GM19463 (cell line): ENCODE results near the gene AP2A1.

Experiments
- ATAC-seq: cut with Tn5 transposase; IDR thresholded peaks from one replicate; pipeline ENCODE4 v1.9.1; 2021; ENCODE audit warnings: mild to moderate bottlenecking, moderate library complexity; ENCODE audit not compliant: unreplicated experiment

Gene AP2A1

DNA sequence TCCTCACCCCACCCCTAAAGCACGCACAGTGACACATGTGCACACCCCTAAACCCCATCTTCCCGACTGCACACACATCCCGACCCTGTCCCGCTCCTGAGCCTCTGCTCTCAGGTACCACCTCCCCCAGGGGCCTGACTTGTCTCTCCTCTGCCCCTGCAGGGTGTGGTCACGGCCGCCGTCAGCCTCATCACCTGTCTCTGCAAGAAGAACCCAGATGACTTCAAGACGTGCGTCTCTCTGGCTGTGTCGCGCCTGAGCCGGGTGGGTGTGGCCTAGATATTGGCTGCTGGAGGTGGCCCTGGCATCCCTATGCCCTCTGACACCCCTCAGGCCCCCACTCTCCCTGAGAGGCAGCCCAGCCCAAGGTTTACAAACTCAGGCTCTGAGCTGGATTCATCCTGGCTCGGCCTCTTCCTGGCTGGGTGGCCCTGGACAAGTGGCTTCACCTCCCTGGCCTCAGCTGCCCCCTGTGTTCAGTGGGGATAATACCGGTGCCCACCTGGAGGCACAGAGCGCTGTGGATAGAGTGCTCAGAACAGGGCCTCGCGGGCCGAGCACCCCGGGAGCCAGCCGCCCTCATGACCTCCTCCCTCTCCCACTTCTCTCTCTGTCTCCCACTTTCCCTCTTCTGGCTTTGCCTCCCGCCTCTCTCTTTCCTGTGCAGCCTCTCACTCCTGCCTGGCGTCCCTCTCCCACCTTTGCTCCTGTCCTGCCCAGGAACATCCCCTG lies 26.2 kb downstream of the AP2A1 start:
- ATAC-seq = no peak

DNA sequence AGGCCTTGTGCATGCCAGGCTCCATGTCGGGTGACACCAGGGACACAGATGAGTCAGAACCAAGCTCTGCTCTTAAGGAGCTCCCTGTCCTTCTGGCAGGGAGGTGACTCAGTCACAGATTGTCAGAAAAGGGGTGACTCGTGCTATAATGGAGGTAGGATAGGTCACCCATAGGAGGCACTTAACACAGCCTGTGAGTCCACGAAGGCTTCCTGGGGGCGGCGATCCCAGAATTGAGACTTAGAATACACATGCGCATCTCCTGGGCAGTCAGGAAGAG lies 26.7 kb downstream of the AP2A1 start:
- ATAC-seq = no peak

DNA sequence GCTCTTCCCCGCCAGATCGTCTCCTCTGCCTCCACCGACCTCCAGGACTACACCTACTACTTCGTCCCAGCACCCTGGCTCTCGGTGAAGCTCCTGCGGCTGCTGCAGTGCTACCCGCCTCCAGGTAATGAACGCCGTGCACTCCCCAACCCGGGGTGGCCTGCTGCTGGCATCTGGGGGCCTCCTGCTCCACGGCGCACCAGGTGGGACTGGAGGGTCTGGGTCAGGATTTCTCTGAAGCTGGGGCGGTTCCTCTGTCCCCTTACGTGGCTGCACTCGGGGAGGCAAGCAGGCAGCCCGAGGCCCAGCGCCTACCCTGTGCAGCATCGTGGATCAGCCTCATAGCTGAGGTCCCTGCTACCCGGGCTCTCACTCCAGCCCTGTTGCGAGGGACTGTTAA lies 28.8 kb downstream of the AP2A1 start:
- ATAC-seq = no peak

DNA sequence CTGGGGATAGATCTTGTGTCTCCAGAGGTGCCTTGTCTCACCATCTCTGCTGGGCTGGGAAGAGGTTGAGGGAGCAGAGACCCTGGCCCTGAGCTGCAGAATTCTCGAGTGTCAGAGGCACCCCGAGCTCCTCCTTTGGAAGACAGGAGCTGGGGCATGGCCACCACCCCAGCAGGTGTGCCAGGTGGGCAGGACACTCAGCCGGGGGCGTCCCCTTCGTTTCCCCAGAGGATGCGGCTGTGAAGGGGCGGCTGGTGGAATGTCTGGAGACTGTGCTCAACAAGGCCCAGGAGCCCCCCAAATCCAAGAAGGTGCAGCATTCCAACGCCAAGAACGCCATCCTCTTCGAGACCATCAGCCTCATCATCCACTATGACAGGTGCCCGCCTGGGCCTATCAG lies 31.8 kb downstream of the AP2A1 start:
- ATAC-seq = no peak

DNA sequence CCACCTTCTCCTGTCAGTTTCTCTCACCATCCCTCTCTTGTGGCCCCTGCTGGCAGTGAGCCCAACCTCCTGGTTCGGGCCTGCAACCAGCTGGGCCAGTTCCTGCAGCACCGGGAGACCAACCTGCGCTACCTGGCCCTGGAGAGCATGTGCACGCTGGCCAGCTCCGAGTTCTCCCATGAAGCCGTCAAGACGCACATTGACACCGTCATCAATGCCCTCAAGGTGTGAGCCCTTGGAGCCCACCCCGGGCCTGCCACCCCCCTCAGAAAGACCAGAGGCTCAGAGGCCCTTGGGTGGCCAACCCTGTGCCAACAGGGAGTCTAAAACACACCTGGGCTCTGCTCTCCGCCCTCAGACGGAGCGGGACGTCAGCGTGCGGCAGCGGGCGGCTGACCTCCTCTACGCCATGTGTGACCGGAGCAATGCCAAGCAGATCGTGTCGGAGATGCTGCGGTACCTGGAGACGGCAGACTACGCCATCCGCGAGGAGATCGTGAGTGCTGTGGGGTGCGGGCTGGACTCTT lies 32.5 kb downstream of the AP2A1 start:
- ATAC-seq = no peak

DNA sequence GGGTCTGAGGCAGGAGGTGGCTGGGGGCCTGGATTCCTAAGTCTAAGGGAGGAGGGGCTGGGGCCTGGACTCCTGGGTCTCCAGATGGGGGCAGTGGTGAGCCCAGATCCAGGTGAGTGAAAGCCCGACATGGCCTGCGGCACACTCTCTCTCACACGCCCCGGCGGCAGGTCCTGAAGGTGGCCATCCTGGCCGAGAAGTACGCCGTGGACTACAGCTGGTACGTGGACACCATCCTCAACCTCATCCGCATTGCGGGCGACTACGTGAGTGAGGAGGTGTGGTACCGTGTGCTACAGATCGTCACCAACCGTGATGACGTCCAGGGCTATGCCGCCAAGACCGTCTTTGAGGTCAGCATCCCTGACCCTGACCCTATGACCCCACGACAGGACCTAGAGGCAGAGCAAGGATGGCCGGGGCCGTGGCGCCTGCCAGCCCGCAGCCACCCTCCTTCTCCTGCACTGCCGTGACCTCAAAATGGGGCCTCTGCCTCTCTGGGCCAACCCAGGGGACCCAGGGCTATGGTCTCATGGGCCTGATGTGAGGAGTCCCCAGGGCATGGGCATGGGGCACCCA lies 33.1 kb downstream of the AP2A1 start:
- no peak for ATAC-seq

DNA sequence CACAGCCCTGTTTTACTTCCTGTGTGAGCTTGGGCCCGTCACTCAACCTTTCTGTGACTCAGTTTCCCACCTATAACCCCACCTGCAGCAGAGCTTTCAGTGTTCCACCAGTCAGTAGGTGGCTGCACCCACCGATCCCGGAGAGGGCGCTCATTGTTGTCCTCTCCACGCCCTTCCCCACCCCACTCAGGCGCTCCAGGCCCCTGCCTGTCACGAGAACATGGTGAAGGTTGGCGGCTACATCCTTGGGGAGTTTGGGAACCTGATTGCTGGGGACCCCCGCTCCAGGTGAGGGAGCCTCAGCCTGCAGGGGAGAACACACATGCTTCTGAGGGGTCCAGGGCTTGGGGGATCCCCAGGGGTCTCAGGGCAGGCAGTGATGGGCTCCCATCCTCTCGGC lies 34.0 kb downstream of the AP2A1 start:
- ATAC-seq = no peak

DNA sequence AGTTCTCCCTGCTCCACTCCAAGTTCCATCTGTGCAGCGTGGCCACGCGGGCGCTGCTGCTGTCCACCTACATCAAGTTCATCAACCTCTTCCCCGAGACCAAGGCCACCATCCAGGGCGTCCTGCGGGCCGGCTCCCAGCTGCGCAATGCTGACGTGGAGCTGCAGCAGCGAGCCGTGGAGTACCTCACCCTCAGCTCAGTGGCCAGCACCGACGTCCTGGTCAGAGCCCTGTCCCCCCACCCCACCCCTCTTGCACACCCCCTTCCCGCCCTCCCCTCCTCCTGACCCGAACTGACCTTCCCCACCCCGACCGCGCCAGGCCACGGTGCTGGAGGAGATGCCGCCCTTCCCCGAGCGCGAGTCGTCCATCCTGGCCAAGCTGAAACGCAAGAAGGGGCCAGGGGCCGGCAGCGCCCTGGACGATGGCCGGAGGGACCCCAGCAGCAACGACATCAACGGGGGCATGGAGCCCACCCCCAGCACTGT lies 34.6 kb downstream of the AP2A1 start:
- no peak for ATAC-seq

DNA sequence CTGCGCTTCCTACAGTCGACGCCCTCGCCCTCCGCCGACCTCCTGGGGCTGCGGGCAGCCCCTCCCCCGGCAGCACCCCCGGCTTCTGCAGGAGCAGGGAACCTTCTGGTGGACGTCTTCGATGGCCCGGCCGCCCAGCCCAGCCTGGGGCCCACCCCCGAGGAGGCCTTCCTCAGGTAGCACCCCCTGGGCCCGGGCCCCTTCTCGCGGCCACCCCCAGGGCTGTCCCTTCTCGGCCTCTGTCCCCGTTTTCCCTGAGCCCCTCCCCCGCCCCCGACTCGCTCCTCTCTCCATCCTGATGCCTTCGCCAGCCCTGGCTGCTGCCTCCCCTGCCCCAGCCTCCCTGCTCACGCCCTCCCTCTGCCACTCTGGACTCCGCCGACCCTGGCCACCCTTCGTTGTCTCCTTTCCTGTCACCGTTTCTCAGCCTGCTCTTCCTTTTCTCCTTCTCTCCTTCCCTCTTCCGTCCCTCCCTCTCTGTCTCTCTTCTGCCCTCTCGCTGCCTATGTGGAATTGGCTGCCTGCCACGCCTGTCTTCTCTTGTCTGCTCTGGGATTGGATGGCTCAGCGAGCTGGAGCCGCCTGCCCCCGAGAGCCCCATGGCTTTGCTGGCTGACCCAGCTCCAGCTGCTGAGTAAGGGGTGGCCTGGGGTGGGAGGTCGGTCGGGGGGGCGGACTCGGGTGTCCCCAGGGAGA lies 35.3 kb downstream of the AP2A1 start:
- ATAC-seq = no peak

DNA sequence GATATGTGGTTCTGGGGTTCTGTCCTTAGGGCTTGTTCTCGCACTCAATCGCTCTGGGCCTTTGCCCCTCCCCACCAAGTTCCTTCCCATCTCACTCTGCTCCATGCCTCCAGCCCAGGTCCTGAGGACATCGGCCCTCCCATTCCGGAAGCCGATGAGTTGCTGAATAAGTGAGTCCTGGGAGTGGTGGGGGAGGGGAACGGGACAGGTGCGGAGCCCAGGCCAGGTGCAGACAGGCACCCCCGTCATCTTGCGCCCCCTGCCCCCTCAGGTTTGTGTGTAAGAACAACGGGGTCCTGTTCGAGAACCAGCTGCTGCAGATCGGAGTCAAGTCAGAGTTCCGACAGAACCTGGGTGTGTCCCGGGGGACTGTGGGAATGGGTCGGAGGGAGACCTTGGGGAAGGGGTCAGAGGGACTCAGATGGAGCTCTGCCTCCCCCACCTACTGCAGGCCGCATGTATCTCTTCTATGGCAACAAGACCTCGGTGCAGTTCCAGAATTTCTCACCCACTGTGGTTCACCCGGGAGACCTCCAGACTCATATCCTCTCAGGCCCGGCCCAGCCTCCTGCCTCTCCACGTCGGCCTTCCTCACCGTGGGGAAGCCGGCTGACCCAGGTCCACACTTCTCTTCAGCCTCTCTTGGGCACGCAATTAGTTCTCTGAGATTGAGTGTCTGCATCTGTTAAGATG lies 36.2 kb downstream of the AP2A1 start:
- ATAC-seq = no peak

DNA sequence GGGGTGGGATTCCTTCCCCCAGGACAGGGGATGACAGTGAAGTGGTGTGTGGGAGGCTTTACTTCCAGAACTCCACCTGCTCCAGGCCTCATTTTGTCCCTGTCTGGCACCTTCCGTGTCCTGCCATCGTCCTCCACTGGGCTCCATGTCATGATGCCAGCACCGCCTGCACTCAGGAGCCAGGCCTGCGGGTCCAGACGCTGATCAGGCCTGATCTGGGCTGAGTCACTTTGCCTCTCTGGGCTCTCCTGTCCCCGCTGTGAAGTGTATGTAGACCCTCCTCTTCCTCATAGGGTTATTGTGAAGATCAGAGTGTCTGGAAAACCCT lies 36.7 kb downstream of the AP2A1 start:
- ATAC-seq = no peak

DNA sequence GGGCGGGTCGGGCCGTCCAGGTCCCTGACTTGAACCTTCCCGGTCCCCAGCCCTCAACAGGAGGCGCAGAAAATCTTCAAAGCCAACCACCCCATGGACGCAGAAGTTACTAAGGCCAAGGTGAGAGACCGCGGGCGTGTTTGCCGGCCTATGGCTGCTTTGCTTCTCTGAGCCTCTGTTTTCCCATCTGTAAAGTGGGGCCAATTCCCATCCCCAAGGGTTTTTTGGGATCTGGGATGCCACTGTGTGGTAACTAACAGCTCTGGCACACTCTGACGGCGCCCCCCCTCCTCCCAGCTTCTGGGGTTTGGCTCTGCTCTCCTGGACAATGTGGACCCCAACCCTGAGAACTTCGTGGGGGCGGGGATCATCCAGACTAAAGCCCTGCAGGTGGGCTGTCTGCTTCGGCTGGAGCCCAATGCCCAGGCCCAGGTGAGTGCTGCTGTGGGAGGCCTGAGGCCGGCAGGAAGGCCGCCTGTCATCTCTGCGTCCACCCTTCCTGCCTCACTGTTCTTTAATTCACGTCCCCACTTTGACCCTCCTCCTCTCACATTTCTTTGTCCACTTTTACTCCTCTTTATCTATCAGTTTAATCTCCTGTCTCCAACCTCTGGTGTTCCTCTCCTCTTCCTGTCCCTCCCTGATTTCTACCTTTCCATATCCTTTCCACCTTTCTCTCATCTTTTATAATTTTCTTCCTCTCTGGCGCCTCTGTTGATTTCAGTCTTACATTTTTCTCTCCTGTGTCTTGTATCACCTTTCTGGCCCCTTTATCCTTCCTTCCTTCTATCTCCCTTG lies 39.2 kb downstream of the AP2A1 start:
- no peak for ATAC-seq

DNA sequence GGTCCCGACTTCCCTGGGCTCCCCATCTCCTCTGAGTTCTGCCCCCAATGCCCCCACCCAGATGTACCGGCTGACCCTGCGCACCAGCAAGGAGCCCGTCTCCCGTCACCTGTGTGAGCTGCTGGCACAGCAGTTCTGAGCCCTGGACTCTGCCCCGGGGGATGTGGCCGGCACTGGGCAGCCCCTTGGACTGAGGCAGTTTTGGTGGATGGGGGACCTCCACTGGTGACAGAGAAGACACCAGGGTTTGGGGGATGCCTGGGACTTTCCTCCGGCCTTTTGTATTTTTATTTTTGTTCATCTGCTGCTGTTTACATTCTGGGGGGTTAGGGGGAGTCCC lies 39.8 kb downstream of the AP2A1 start:
- no peak for ATAC-seq

DNA sequence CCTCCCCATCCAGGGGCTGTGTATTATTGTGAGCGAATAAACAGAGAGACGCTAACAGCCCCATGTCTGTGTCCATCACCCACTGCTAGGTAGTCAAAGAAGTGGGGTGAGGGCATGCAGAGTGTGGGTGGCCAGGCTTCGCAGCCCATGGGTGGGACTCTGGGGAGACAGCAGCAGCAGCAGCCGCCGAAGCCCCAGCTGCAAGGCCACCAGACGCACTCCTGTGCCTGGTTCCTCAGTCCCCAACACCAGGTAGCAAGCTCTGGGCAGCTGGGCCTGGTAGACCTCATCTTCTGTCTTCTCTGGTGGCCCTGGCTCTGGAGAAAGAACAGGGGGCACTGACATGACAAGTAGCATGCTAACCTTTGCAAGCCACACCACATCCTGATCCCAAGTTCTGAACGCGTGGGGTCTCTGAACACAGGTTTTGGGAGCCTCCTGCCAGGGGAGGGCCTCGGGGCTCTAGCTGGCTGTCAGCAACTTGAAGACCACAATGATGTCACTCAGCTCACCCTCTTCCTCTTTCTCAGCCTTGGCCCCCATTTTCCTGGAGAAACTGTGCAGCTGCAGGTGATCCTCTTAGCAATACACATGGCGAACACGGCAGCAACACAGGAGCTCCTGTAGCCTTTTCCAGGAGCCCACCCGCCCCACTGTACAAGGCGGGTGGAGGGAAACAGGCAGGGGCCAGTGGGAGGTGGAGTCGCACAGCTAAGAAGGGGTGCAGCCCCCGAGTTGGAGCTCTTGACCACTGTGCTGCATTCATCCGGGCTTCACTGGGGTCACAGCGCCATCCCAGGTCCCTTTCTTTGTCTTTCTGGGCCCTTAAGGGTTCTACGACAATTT lies 40.5 kb downstream of the AP2A1 start:
- ATAC-seq = no peak

DNA sequence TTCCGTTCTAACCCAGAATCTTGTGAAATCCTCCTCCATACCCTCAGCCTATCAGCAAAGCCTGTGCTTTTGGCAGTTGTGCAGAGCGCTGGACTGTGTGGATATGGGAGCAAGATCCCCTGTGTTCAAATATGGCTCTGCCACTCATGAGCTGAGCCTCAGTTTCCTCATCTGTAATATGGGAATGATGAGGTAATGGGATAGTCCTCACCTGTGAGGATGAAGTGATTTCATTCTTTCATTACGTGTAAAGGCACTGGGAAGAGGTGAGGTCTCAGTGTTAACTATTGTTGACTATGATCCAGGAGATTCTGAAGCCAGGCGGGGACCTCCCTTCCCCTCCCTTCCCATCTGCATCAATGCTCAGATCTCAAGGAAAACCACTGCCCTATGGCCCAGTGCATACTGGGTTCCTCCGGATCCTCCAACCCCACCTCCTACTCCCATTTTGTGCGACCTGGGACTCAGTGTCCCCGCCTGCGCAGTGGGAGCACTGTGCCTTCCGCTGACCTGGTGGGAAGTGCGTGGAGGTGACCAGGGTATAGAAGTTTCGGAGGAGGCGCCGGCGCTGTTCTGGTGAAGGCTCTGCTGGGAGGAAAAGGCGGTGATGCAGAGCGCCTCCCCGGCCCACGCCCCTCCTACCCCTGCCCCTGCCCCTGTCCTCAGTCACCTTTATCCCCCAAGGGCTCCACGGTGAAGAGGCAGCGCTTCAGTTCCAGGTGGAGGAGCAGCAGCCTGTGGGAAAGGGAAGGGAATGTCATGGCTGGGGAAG lies 41.3 kb downstream of the AP2A1 start:
- no peak for ATAC-seq

DNA sequence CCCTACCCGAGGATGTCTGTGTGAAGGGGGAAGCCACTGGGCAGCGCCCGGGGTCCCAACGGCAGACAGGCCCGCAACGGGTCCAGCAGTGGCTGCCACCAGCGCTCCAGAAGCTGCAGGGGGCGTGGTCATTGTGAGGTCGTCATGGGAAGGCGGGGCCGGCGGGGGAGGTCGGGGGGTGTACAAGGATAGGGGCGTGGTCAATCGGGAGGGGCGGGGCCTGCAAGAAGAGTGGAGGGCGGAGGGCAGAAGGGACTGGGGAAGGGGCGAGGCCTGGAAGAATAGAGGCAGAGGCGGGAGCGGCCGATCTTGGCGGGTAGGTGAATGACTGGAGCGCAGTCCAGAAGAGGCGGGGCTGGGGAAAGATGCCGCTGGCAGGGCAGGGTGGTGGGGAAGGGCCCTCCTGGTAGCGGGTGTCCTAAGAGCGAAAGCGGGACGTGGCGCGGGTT lies 41.9 kb downstream of the AP2A1 start:
- ATAC-seq = no peak

DNA sequence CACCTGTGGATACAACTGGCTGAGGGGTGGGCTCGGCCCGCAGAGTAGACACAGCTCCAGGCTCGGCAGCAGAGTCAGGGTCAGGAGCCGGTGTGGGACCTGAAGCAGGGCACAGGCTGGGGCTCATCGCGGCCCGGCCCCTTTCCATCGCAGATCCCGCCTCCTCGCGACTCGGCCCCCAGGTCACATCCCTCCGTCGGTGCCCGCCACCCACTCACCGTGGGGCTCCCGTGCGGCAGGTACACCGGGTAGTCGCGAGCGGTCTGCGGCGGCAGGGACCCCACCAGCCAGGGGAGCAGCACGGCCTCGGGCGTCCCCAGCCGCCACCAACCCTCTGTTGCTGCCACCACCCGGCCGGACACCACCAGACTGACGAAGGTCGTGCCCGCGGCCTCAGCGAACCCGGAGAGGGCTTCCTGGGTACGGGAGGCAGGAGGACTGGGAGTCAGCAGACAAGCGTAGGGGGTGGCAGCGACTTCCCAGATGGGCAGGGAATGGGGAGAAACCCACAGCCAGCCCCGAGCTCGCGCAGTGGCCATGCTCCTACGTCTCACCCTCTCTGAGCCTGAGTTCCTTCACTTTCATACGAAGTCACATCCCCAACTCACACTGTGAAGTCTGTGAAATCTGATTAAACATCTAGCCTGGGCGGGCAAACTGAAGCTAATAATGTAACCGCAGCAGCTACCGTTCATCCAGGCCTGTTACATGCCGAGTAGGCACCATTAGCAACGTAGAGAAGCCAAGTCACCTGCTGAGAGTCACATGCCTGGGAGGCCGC lies 42.5 kb downstream of the AP2A1 start:
- ATAC-seq = no peak

DNA sequence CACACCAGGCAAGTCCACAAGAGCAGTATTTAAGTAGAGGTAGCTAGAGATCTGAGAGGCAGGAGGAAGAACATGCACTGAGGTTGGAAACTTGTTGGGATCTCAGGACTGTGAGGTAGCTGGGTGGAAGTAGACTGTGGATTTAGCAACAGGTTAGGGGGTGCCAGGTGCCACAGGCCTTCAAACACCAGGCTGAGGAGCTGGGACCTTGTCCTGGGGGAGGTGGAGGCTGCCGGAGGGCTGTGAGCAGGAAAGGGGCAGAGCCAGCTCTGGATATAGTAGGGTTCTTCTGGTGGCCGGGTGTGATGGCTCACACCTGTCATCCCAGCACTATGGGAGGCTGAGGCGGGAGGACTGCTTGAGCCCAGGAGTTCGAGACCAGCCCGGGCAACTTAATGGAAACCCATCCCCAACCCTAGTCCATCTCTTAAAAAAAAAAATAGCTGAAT lies 43.2 kb downstream of the AP2A1 start:
- ATAC-seq = no peak
